ENCODE measurements around the gene HFM1.
"Not testable (repeated sequence)": the region's sequence is repeated elsewhere in the genome, so short reads cannot be mapped to it uniquely, and the experiment has no call there.

HFM1 gene

GRCh38 chr1:91404151-91405012 lies at the start of gene HFM1:
Gene HFM1, minus strand, starts transcription at chr1:91404837. Its CDS starts 3,755 bp downstream, at chr1:91401082.
- peak; percentile 36 for DNase-seq (ENCODE audit: low spot score)

GRCh38 chr1:91454136-91454535 lies 49.5 kb upstream of the HFM1 start:
- no peak for DNase-seq (ENCODE audit: low spot score)

GRCh38 chr1:91450260-91450659 lies 45.6 kb upstream of the HFM1 start:
- DNase-seq (ENCODE audit: low spot score): no peak

- not testable (repeated sequence) for DNase-seq (ENCODE audit: low spot score)
These were observed 43.1 kb upstream of the HFM1 start for GRCh38 chr1:91447782-91448181.

GRCh38 chr1:91441980-91442379 lies 37.3 kb upstream of the HFM1 start:
- not testable (repeated sequence) for DNase-seq (ENCODE audit: low spot score)

GRCh38 chr1:91440847-91441246 lies 36.2 kb upstream of the HFM1 start:
- DNase-seq (ENCODE audit: low spot score): peak; percentile 2

GRCh38 chr1:91439016-91439415 lies 34.4 kb upstream of the HFM1 start:
- DNase-seq (ENCODE audit: low spot score): no peak

- DNase-seq (ENCODE audit: low spot score): no peak
These were observed 23.7 kb upstream of the HFM1 start for GRCh38 chr1:91428182-91428798.

- DNase-seq (ENCODE audit: low spot score): no peak
These were observed 23.1 kb upstream of the HFM1 start for GRCh38 chr1:91427741-91428140.

- not testable (repeated sequence) for DNase-seq (ENCODE audit: low spot score)
These were observed 17.9 kb upstream of the HFM1 start for GRCh38 chr1:91422523-91422922.

GRCh38 chr1:91412371-91412770 lies 7.7 kb upstream of the HFM1 start:
- DNase-seq (ENCODE audit: low spot score): no peak

- no peak for DNase-seq (ENCODE audit: low spot score)
These were observed 2.2 kb upstream of the HFM1 start for GRCh38 chr1:91406773-91407389.

- DNase-seq (ENCODE audit: low spot score): no peak
These were observed 2.6 kb downstream of the HFM1 start for GRCh38 chr1:91402023-91402422.

- DNase-seq (ENCODE audit: low spot score): no peak
These were observed 4.4 kb downstream of the HFM1 start for GRCh38 chr1:91400133-91400725.

- no peak for DNase-seq (ENCODE audit: low spot score)
These were observed 6.3 kb downstream of the HFM1 start for GRCh38 chr1:91398291-91398690.

GRCh38 chr1:91397605-91398004 lies 7.0 kb downstream of the HFM1 start:
- DNase-seq (ENCODE audit: low spot score): no peak

- DNase-seq (ENCODE audit: low spot score): no peak
These were observed 11.6 kb downstream of the HFM1 start for GRCh38 chr1:91393042-91393441.

- DNase-seq (ENCODE audit: low spot score): no peak
These were observed 18.5 kb downstream of the HFM1 start for GRCh38 chr1:91386109-91386508.

GRCh38 chr1:91383456-91383855 lies 21.2 kb downstream of the HFM1 start:
- DNase-seq (ENCODE audit: low spot score): no peak

- no peak for DNase-seq (ENCODE audit: low spot score)
These were observed 22.8 kb downstream of the HFM1 start for GRCh38 chr1:91381844-91382243.

- no peak for DNase-seq (ENCODE audit: low spot score)
These were observed 30.6 kb downstream of the HFM1 start for GRCh38 chr1:91374086-91374485.

GRCh38 chr1:91372230-91372629 lies 32.4 kb downstream of the HFM1 start:
- not testable (repeated sequence) for DNase-seq (ENCODE audit: low spot score)

GRCh38 chr1:91349524-91349923 lies 55.1 kb downstream of the HFM1 start:
- DNase-seq (ENCODE audit: low spot score): no peak

All from hepatic stellate cell (primary cell).